Brain microvascular endothelial cell (primary cell): ENCODE results near the gene CACFD1.
A peak's percentile ranks its signal among the peaks of the same experiment; 100 is the strongest.

ENCODE experiments used
- DNase-seq: peaks from one replicate; pipeline ENCODE4 v3.0.0-alpha.2; 2020
- H3K27ac ChIP-seq: fragments of 250-450 bp; sonication (Bioruptor Pico); 2 replicates; pipeline ENCODE4 v1.5.1; 2020; ENCODE audit warnings: mild to moderate bottlenecking, moderate library complexity
- H3K27me3 ChIP-seq: fragments of 250-450 bp; sonication (Bioruptor Pico); replicated peaks from 2 replicates; pipeline ENCODE4 v1.5.1; 2020; ENCODE audit warnings: mild to moderate bottlenecking
- H3K36me3 ChIP-seq: fragments of 250-450 bp; sonication (Bioruptor Pico); replicated peaks from 2 replicates; pipeline ENCODE4 v1.5.1; 2020; ENCODE audit warnings: mild to moderate bottlenecking
- H3K4me3 ChIP-seq: 2 replicates; pipeline ENCODE4 v1.5.1; 2011; ENCODE audit warnings: low read depth, mild to moderate bottlenecking, control low read depth, low read length, moderate library complexity
- in situ Hi-C: cut with HindIII; loops from 2 replicates; pipeline ENCODE4 v1.10.0; 2017; ENCODE audit warnings: low sequenced_read_pairs, low pct_ligation_motif_present
- TF ChIP-seq, protein P1 (sequence below): IDR thresholded peaks from 2 replicates; pipeline ENCODE4 v1.5.1; 2011; ENCODE audit warnings: low read depth, mild to moderate bottlenecking, moderate library complexity, low read length, control low read depth, inconsistent platforms; ENCODE audit errors: missing control alignments

CACFD1 gene

DNA sequence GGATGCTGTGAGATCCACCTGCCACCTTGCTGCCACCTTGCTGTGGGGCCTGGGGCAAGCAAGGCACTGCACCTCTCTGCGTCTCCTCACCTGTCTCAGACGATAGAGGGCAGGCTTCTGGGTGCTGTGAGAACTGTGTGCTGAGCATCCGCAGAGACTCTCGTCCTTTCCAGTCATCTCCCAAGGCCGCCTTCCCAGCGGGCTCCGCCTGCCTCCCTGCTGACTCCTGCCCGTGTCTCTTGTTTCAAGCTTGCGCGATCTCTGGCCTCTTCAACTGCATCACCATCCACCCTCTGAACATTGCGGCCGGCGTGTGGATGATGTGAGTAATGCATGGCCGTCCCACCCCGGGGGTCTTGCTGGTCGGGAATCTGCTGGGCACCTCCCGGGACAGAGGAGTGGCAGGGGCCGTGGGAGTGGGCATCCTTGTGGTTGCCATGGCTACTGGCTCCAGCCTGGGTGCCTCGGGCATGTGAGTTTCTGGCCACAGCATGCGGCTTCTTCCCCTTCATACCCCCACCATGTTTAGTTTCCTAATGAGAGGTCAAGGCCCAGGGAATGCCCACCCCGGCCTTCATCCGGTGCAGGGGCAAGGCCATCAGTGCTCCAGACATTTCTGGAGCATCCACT, 3.6 kb downstream of the CACFD1 start:
- H3K27me3 ChIP-seq: no peaks in the 10 kb centered on the region
- no peaks in the 10 kb centered on the region for H3K36me3 ChIP-seq
- in situ Hi-C loops: no loop called here
- no peak overlapping the region for H3K4me3 ChIP-seq
- no peak for DNase-seq
- TF ChIP-seq, protein P1, sequence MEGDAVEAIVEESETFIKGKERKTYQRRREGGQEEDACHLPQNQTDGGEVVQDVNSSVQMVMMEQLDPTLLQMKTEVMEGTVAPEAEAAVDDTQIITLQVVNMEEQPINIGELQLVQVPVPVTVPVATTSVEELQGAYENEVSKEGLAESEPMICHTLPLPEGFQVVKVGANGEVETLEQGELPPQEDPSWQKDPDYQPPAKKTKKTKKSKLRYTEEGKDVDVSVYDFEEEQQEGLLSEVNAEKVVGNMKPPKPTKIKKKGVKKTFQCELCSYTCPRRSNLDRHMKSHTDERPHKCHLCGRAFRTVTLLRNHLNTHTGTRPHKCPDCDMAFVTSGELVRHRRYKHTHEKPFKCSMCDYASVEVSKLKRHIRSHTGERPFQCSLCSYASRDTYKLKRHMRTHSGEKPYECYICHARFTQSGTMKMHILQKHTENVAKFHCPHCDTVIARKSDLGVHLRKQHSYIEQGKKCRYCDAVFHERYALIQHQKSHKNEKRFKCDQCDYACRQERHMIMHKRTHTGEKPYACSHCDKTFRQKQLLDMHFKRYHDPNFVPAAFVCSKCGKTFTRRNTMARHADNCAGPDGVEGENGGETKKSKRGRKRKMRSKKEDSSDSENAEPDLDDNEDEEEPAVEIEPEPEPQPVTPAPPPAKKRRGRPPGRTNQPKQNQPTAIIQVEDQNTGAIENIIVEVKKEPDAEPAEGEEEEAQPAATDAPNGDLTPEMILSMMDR: peak; percentile 10
- H3K27ac ChIP-seq: no peak overlapping the region

DNA sequence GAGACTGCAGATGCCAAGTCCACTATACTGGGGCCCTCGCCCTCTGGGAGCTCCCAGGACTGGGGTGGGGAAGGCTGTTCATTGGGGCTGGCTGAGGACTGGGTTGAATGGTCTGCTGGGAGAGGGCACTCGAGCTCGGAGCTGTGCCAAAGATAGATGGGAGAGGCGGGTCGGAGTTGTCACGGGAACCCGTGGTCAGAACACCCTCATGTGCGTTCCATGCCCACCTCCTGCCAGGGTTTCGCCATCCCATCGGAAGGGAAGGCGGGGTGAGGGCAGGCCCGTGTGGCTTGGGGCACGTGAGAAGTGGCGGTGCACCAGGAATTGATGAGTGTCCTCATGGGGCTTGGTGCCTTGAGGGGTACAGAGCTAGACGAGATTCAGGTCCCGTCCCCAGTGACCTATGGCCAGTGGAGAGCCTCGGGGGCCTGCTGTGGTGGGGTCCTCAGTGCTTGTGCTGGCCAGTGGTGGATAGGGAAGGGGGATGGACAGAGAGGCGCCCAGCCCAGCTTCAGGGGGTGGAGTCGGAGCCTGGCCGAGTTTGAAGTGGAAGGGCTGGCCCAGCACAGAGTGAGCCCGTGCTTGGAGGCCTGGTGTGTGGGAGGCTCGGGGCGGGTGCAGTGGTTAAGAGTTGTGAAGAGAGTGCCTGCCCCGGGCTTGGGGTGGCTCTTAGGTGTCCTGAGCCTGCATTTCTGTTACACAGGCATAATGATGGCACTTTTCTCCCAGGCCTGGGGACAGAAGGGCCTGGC, 4.3 kb downstream of the CACFD1 start:
- TF ChIP-seq, protein P1: no peak
- Histone ChIP-seq H3K27ac (no peak overlapping the region), H3K27me3 (no peaks in the 10 kb centered on the region), H3K4me3 (no peak overlapping the region), H3K36me3 (no peaks in the 10 kb centered on the region)
- in situ Hi-C loops: no loop called here
- no peak for DNase-seq

DNA sequence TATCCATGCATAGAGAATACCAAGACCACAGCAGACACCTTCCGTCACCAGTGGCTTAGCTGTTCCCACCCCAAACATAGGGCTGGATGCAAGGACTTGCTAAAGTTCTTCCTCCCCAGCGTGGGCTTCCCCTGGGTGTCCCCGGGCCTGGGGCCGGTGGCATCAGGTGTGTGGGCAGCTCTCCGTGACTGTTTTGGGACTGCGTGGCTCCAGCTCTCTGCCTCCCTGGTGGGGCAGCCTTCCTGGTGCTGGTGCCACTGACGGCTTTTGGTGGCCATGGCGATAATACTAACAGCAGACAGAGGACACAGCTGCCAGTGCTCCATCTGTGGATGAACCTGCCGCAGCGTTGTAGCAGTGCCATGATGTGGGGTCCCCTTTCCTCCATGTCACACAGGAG, 4.9 kb downstream of the CACFD1 start:
- no peak overlapping the region for H3K27ac ChIP-seq
- no peak for DNase-seq
- TF ChIP-seq, protein P1: no peak

DNA sequence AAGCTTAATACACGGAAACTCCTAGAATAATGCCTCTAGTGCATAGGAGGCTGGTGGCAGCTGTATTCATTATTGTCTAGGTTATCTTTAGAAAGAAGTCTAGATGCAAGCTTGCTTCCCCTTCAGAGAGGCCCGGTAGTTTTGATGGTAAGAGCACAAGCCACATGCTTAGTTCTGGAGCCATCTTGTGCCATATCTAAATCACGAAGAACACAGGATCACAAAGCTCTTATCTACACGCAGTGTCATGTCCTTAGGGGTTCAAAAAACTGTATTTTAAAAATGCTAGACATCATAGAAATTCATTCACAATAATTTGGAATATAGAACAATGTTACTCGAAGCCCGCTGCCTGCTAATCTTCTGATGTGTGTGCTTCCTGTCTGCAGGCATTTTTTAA, 6.2 kb downstream of the CACFD1 start:
- H3K27me3 ChIP-seq: no peaks in the 10 kb centered on the region
- no peaks in the 10 kb centered on the region for H3K36me3 ChIP-seq
- in situ Hi-C loops: no loop called here
- DNase-seq: no peak
- TF ChIP-seq, protein P1: no peak
- no peak overlapping the region for H3K4me3 ChIP-seq
- H3K27ac ChIP-seq: no peak overlapping the region

More for the DNA sequence above, 4.9 kb downstream of the CACFD1 start:
- no peaks in the 10 kb centered on the region for H3K27me3 ChIP-seq
- H3K36me3 ChIP-seq: no peaks in the 10 kb centered on the region
- in situ Hi-C loops: no loop called here
- no peak overlapping the region for H3K4me3 ChIP-seq

DNA sequence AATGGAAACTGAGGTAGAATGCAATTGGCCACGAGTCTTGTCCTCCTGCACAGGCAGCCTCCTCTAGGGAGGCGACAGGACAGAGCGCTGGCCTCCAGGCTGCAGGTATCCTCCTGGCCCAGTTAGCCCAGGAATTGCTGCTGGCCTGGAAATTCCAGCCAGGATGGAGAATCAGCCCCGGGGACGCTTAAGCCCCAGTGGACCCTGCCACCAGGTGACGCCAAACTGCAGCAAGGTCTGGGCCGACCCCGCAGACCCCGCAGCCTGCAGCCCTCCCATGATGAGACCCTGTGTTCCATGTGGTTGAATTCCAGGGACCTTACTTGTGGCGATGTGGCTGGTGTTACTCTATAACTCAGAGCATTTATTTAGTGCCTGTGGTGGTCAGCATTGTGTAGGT, 7.3 kb downstream of the CACFD1 start:
- Histone ChIP-seq H3K4me3 (no peak overlapping the region), H3K36me3 (peaks cover 8% of the 10 kb centered on the region), H3K27ac (no peak overlapping the region), H3K27me3 (no peaks in the 10 kb centered on the region)
- in situ Hi-C loops: no loop called here
- DNase-seq: no peak
- TF ChIP-seq, protein P1: no peak
